ENCODE data around the gene PC. TPM values are rescaled to one million over a fixed set of nuclear protein-coding genes. Genes with fewer than 3 reads are reported as not detected.
A peak's percentile ranks its signal among the peaks of the same experiment; 100 is the strongest.

Gene PC
- polyA plus RNA-seq, 1 of the 3 experiments (the other 2 are of a cell fraction) = 9.7 TPM

- TF ChIP-seq FOXJ3 (CRISPR knock-in tag; IDR thresholded peaks at IDR 0.05) (no peak), FOSL2 (IDR thresholded peaks at IDR 0.05; ENCODE audit: borderline replicate concordance, low read depth) (peak; percentile 32; the same call in 1 of the 2 replicates)
- WGBS (ENCODE audit: low lambda C conversion rate) = 30% methylated on average over 1 of the region's 1 CpG
- Histone ChIP-seq H3K27me3 (ENCODE audit: insufficient read depth) (no peaks in the 10 kb centered on the region), H3K9me3 (no peaks in the 10 kb centered on the region), H3K4me1 (ENCODE audit: control insufficient read depth in 1 of 2, insufficient read depth in 2 of 2, low read depth in 1 of 2, low read length in 1 of 2) (peaks cover 0 to 11% of the 10 kb centered on the region in 2 experiments; a peak in 2 of 4 replicates), H3K27ac (ENCODE audit: low read depth in 2 of 2, low read length in 1 of 2) (peak overlapping the region in 1 of 2 experiments; percentile 39; a peak in 1 of 4 replicates), H3K4me3 (ENCODE audit: low read depth in 2 of 2, low read length in 1 of 2) (no peak overlapping the region), H2AFZ (ENCODE audit: low read depth) (no peak overlapping the region), H3K4me2 (peak overlapping the region; percentile 2; the same call in 1 of the 2 replicates), H4K20me1 (ENCODE audit: insufficient read depth) (no peaks in the 10 kb centered on the region), H3K36me3 (replicated peaks in 1 of 2; ENCODE audit: control insufficient read depth in 1 of 2, insufficient read depth in 2 of 2, low read length in 1 of 2) (peaks cover 0 to 7% of the 10 kb centered on the region in 2 experiments), H3K9ac (no peak overlapping the region), H3K9me2 (no peaks in the 10 kb centered on the region), H3K79me2 (ENCODE audit: insufficient read depth) (no peaks in the 10 kb centered on the region), H3F3A (replicated peaks; ENCODE audit: insufficient read depth) (no peaks in the 10 kb centered on the region)
- CTCF ChIA-PET = no interaction called here
- POLR2A ChIA-PET = no interaction called here
- no peak for DNase-seq
Measured at GRCh38 chr11:66815646-66816045, 142.5 kb downstream of the PC start.

GRCh38 chr11:66814678-66815077 lies 143.5 kb downstream of the PC start:
- Histone ChIP-seq H2AFZ (ENCODE audit: low read depth) (no peak overlapping the region), H3K27me3 (ENCODE audit: insufficient read depth) (no peaks in the 10 kb centered on the region), H3K4me1 (ENCODE audit: control insufficient read depth in 1 of 2, insufficient read depth in 2 of 2, low read depth in 1 of 2, low read length in 1 of 2) (peaks cover 0 to 11% of the 10 kb centered on the region in 2 experiments; a peak in 2 of 4 replicates), H3K79me2 (ENCODE audit: insufficient read depth) (no peaks in the 10 kb centered on the region), H3K4me3 (ENCODE audit: low read depth in 2 of 2, low read length in 1 of 2) (no peak overlapping the region), H3K36me3 (replicated peaks in 1 of 2; ENCODE audit: control insufficient read depth in 1 of 2, insufficient read depth in 2 of 2, low read length in 1 of 2) (peaks cover 0 to 7% of the 10 kb centered on the region in 2 experiments), H4K20me1 (ENCODE audit: insufficient read depth) (no peaks in the 10 kb centered on the region), H3K9ac (no peak overlapping the region), H3K4me2 (no peak overlapping the region), H3F3A (replicated peaks; ENCODE audit: insufficient read depth) (no peaks in the 10 kb centered on the region), H3K9me2 (no peaks in the 10 kb centered on the region), H3K9me3 (no peaks in the 10 kb centered on the region), H3K27ac (ENCODE audit: low read depth in 2 of 2, low read length in 1 of 2) (no peak overlapping the region)
- DNase-seq = no peak
- WGBS (ENCODE audit: low lambda C conversion rate) = 87% methylated on average over 5 of the region's 5 CpGs
- no peak for TF ChIP-seq RAD21 (IDR thresholded peaks at IDR 0.05; ENCODE audit: low read length)
- TF ChIP-seq ELF1 (IDR thresholded peaks at IDR 0.05) = no peak
- no peak for TF ChIP-seq MXI1 (IDR thresholded peaks at IDR 0.05; ENCODE audit: low read depth, low read length)
- no peak for TF ChIP-seq RXRA (IDR thresholded peaks at IDR 0.05; ENCODE audit: borderline replicate concordance, low read depth)
- no peak for TF ChIP-seq NFIC (IDR thresholded peaks at IDR 0.05; ENCODE audit: borderline replicate concordance)
- TF ChIP-seq SIN3A (IDR thresholded peaks at IDR 0.05; ENCODE audit: borderline replicate concordance, low read depth, low read length) = no peak
- no peak for TF ChIP-seq SMC3 (IDR thresholded peaks at IDR 0.05; ENCODE audit: low read depth, low read length)
- no peak for TF ChIP-seq FOXJ3 (CRISPR knock-in tag; IDR thresholded peaks at IDR 0.05)
- TF ChIP-seq IRF3 (IDR thresholded peaks at IDR 0.05; ENCODE audit: low read depth, low read length) = no peak
- no peak for TF ChIP-seq CTCF (IDR thresholded peaks at IDR 0.05)
- TF ChIP-seq POLR2AphosphoS5 (IDR thresholded peaks at IDR 0.05; ENCODE audit: low read depth, low read length) = no peak
- no peak for TF ChIP-seq TAF1 (IDR thresholded peaks at IDR 0.05; ENCODE audit: borderline replicate concordance, low read depth, low read length)
- no peak for TF ChIP-seq MEF2A (IDR thresholded peaks at IDR 0.05; ENCODE audit: borderline replicate concordance, low read depth)
- no peak for TF ChIP-seq RFX5 (IDR thresholded peaks at IDR 0.05; ENCODE audit: low read length)
- TF ChIP-seq YY1 (IDR thresholded peaks at IDR 0.05; ENCODE audit: low read depth) = no peak
- TF ChIP-seq RCOR1 (IDR thresholded peaks at IDR 0.05; ENCODE audit: low read length) = no peak
- TF ChIP-seq JUND (IDR thresholded peaks at IDR 0.05) = no peak
- no peak for TF ChIP-seq USF2 (IDR thresholded peaks at IDR 0.05; ENCODE audit: borderline replicate concordance, low read depth, low read length)
- ChIA-PET CTCF (no interaction called here), POLR2A (no interaction called here)

Measured in SK-N-SH (cell line).